GM23338 (cell line): ENCODE data around the gene LDHD.

Experiments used
- CREB1 ChIP-seq: fragments of 250-450 bp; sonication (Bioruptor Pico); IDR thresholded peaks from 2 replicates; pipeline ENCODE4 v1.5.0; 2020; ENCODE audit warnings: low read depth, mild to moderate bottlenecking, moderate library complexity
- ETS1 ChIP-seq: IDR thresholded peaks from 2 replicates; pipeline ENCODE4 v1.6.1; 2016; ENCODE audit warnings: antibody characterized with exemption
- EZH2 ChIP-seq: fragments of 200-600 bp; sonication (generic); IDR thresholded peaks from one replicate; pipeline ENCODE4 v1.8.0; 2017; ENCODE audit warnings: antibody characterized with exemption, mild to moderate bottlenecking, low read depth; ENCODE audit not compliant: unreplicated experiment
- EZH2phosphoT487 ChIP-seq: fragments of 200-600 bp; sonication (generic); IDR thresholded peaks from one replicate; pipeline ENCODE4 v1.8.1; 2018; ENCODE audit warnings: antibody characterized with exemption; ENCODE audit not compliant: unreplicated experiment
- JUNB ChIP-seq: IDR thresholded peaks from one replicate; pipeline ENCODE4 v1.6.1; 2016; ENCODE audit warnings: antibody characterized with exemption; ENCODE audit not compliant: unreplicated experiment
- POLR2AphosphoS5 ChIP-seq: IDR thresholded peaks from 2 replicates; pipeline ENCODE4 v1.6.1; 2016; ENCODE audit warnings: antibody characterized with exemption, low read depth
- TF ChIP-seq, protein P1 (sequence below), 2 experiments: fragments of 200-600 bp in 1 of 2; sonication (generic) in 1 of 2; conservative IDR thresholded peaks; 2 replicates each; pipeline versions ENCODE4 v1.5.1 to v1.6.1; 2016 to 2017; ENCODE audit warnings: antibody characterized with exemption in 2 of 2, low read depth in 2 of 2, mild to moderate bottlenecking in 2 of 2, moderate library complexity in 1 of 2
- TF ChIP-seq, protein P2 (sequence below): IDR thresholded peaks from one replicate; pipeline ENCODE4 v1.6.1; 2018; ENCODE audit warnings: antibody characterized with exemption; ENCODE audit not compliant: unreplicated experiment

GRCh38 chr16:75089486-75090202, 26.9 kb downstream of the LDHD start:
- TF ChIP-seq, protein P1, sequence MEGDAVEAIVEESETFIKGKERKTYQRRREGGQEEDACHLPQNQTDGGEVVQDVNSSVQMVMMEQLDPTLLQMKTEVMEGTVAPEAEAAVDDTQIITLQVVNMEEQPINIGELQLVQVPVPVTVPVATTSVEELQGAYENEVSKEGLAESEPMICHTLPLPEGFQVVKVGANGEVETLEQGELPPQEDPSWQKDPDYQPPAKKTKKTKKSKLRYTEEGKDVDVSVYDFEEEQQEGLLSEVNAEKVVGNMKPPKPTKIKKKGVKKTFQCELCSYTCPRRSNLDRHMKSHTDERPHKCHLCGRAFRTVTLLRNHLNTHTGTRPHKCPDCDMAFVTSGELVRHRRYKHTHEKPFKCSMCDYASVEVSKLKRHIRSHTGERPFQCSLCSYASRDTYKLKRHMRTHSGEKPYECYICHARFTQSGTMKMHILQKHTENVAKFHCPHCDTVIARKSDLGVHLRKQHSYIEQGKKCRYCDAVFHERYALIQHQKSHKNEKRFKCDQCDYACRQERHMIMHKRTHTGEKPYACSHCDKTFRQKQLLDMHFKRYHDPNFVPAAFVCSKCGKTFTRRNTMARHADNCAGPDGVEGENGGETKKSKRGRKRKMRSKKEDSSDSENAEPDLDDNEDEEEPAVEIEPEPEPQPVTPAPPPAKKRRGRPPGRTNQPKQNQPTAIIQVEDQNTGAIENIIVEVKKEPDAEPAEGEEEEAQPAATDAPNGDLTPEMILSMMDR (conservative IDR thresholded peaks at IDR 0.05; ENCODE audit: low read depth in 2 of 2), result no peak
- TF ChIP-seq JUNB, result no peak
- no peak for TF ChIP-seq CREB1 (CRISPR knock-in tag)
- no peak for TF ChIP-seq EZH2
- no peak for TF ChIP-seq POLR2AphosphoS5
- TF ChIP-seq EZH2phosphoT487, result no peak
- TF ChIP-seq, protein P2, sequence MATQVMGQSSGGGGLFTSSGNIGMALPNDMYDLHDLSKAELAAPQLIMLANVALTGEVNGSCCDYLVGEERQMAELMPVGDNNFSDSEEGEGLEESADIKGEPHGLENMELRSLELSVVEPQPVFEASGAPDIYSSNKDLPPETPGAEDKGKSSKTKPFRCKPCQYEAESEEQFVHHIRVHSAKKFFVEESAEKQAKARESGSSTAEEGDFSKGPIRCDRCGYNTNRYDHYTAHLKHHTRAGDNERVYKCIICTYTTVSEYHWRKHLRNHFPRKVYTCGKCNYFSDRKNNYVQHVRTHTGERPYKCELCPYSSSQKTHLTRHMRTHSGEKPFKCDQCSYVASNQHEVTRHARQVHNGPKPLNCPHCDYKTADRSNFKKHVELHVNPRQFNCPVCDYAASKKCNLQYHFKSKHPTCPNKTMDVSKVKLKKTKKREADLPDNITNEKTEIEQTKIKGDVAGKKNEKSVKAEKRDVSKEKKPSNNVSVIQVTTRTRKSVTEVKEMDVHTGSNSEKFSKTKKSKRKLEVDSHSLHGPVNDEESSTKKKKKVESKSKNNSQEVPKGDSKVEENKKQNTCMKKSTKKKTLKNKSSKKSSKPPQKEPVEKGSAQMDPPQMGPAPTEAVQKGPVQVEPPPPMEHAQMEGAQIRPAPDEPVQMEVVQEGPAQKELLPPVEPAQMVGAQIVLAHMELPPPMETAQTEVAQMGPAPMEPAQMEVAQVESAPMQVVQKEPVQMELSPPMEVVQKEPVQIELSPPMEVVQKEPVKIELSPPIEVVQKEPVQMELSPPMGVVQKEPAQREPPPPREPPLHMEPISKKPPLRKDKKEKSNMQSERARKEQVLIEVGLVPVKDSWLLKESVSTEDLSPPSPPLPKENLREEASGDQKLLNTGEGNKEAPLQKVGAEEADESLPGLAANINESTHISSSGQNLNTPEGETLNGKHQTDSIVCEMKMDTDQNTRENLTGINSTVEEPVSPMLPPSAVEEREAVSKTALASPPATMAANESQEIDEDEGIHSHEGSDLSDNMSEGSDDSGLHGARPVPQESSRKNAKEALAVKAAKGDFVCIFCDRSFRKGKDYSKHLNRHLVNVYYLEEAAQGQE, result no peak
- no peak for TF ChIP-seq ETS1
